Activated gamma-delta T cell (primary cell): ENCODE results near the gene RFX6.

Source experiments
- DNase-seq: peaks from one replicate; lab custom pipeline; 2025; lab: John Stamatoyannopoulos, UW

RFX6 gene

GRCh38 chr6:116888732-116889360 is 11.8 kb downstream of the RFX6 start:
- no peak for DNase-seq

GRCh38 chr6:116894669-116895068 is 17.6 kb downstream of the RFX6 start:
- no peak for DNase-seq

GRCh38 chr6:116895935-116896334 is 18.9 kb downstream of the RFX6 start:
- DNase-seq = no peak

- no peak for DNase-seq
Observed at GRCh38 chr6:116902634-116903033, 25.6 kb downstream of the RFX6 start.

GRCh38 chr6:116922853-116923548 is 46.0 kb downstream of the RFX6 start:
- no peak for DNase-seq

GRCh38 chr6:116924245-116924644 is 47.2 kb downstream of the RFX6 start:
- no peak for DNase-seq

- no peak for DNase-seq
Observed at GRCh38 chr6:116925088-116925794, 48.2 kb downstream of the RFX6 start.

- DNase-seq = no peak
Observed at GRCh38 chr6:116928677-116929076, 51.6 kb downstream of the RFX6 start.

- DNase-seq = no peak
Observed at GRCh38 chr6:116929825-116930224, 52.8 kb downstream of the RFX6 start.

- no peak for DNase-seq
Observed at GRCh38 chr6:116931456-116931855, 54.4 kb downstream of the RFX6 start.

GRCh38 chr6:116932496-116932895 is 55.5 kb downstream of the RFX6 start:
- DNase-seq = no peak

GRCh38 chr6:116933485-116933884 is 56.4 kb downstream of the RFX6 start:
- DNase-seq = no peak

GRCh38 chr6:116938305-116938704 is 61.3 kb downstream of the RFX6 start:
- DNase-seq = no peak

- DNase-seq = no peak
Observed at GRCh38 chr6:116941727-116942126, 64.7 kb downstream of the RFX6 start.

GRCh38 chr6:116945809-116946208 is 68.8 kb downstream of the RFX6 start:
- no peak for DNase-seq

- DNase-seq = no peak
Observed at GRCh38 chr6:116948533-116949304, 71.7 kb downstream of the RFX6 start.

GRCh38 chr6:116949964-116950363 is 72.9 kb downstream of the RFX6 start:
- DNase-seq = no peak

- no peak for DNase-seq
Observed at GRCh38 chr6:116954335-116954734, 77.3 kb downstream of the RFX6 start.

GRCh38 chr6:116954938-116955337 is 77.9 kb downstream of the RFX6 start:
- no peak for DNase-seq

- DNase-seq = no peak
Observed at GRCh38 chr6:116955773-116956172, 78.7 kb downstream of the RFX6 start.

GRCh38 chr6:116963972-116964371 is 86.9 kb downstream of the RFX6 start:
- DNase-seq = no peak
